Adrenal gland (tissue), 12 donors: ENCODE measurements around the gene BLCAP. TPM values are rescaled to one million over a fixed set of nuclear protein-coding genes. Genes with fewer than 3 reads are reported as not detected.

ENCODE experiments used
- DNase-seq, 7 donors: peaks; one replicate each; pipeline ENCODE4 v3.0.0-alpha.2; 2019 to 2020
- H3K27ac ChIP-seq, 5 donors: fragments of 200-600 bp; sonication (generic) in 4 of 5; 1 replicate in 3 of 5; 2 replicates in 2 of 5; pipeline versions ENCODE4 v1.5.1 to v1.8.0; 2016 to 2020; ENCODE audit warnings: mild to moderate bottlenecking in 1 of 5
- H3K27me3 ChIP-seq: fragments of 200-600 bp; 2 replicates; pipeline ENCODE4 v1.8.0; 2021
- H3K36me3 ChIP-seq, 2 donors: fragments of 200-600 bp; replicated peaks in 1 of 2; 1 replicate in 1 of 2; 2 replicates in 1 of 2; pipeline versions ENCODE4 v1.5.1 to v1.8.0; 2018 to 2022
- H3K4me1 ChIP-seq, 2 donors: fragments of 200-600 bp; replicated peaks in 1 of 2; 1 replicate in 1 of 2; 2 replicates in 1 of 2; pipeline versions ENCODE4 v1.5.1 to v1.8.0; 2018 to 2021
- H3K4me3 ChIP-seq, 4 donors: fragments of 200-600 bp; sonication (generic) in 3 of 4; one replicate each; pipeline ENCODE4 v1.5.1; 2016 to 2018
- H3K9me3 ChIP-seq, 3 donors: fragments of 200-600 bp; sonication (generic) in 1 of 3; replicated peaks in 1 of 3; 1 replicate in 2 of 3; 2 replicates in 1 of 3; pipeline versions ENCODE4 v1.5.1 to v1.8.0; 2016 to 2021
- CTCF ChIP-seq, 6 experiments: fragments of 450-650 bp in 4 of 6; fragments of 200-600 bp in 2 of 6; sonication (generic) in 1 of 6; IDR thresholded peaks; 1 replicate in 5 of 6; 2 replicates in 1 of 6; pipeline versions ENCODE4 v1.5.1 to v1.8.0; 2016 to 2021; ENCODE audit warnings: antibody characterized with exemption in 6 of 6, mild to moderate bottlenecking in 2 of 6, moderate library complexity in 1 of 6
- POLR2A ChIP-seq, 2 donors: fragments of 450-650 bp; IDR thresholded peaks; one replicate each; pipeline ENCODE4 v1.6.1; 2017; ENCODE audit warnings: antibody characterized with exemption in 2 of 2, mild to moderate bottlenecking in 2 of 2, moderate library complexity in 1 of 2
- WGBS, 4 donors: extraction: QIAGEN DNeasy Blood & Tissue Kit in 2 of 4; methylation state at CpG; one replicate each; pipeline versions ENCODE4 v1.1.5 to v1.1.7; 2013 to 2017; 5-methylcytosine and 5-hydroxymethylcytosine counted together
- intact Hi-C, 2 donors: fragments of 100-400 bp; cut with DNase I; formaldehyde crosslinking; loops; one replicate each; pipeline versions ENCODE4 v1.14.1 to v1.15.0; 2022 to 2023
- polyA plus RNA-seq, 3 donors: library from polyadenylated mRNA; stranded (reverse); fragments of 200-250 nt in 2 of 3; fragments of 350-450 nt in 1 of 3; fragmentation: Illumina TruSeq in 1 of 3; extraction: RNeasy Lipid Tissue Mini Kit (QIAGEN cat#74804) in 1 of 3; gene quantifications; one replicate each; pipeline ENCODE4 v1.2.3, GENCODE V29; 2013 to 2014
- total RNA-seq, 9 donors: library from RNA; depleted of rRNA in 4 of 9; stranded (reverse); fragments of >200 nt in 4 of 9; fragments of 120-200 nt in 1 of 9; fragmentation: NEBNext Ultra II Directional in 1 of 9; extraction: Animal tissue kit (Norgen Biotek cat#: 25700) in 1 of 9; gene quantifications; one replicate each; pipeline versions ENCODE4 v1.1.0 to v1.2.4, GENCODE V29; 2013 to 2023
- donor health status: healthy with polysubstance abuse.
- donor health status: Bipolar disorder and iron deficiency.
- donor health status: DM: yes; HTN: yes; CAD: no.
- donor health status: DM: no; HTN: no; CAD: no.
- donor health status: DM: no; HTN: no; CAD: no.
- donor health status: DM: yes; HTN: yes; CAD: no.

BLCAP gene
- total and polyA plus RNA-seq, 12 donors = 50.2 to 105 (median 68.4) TPM

GRCh38 chr20:37560629-37561028, 33.0 kb upstream of the BLCAP start:
- Histone ChIP-seq H3K27me3 (peaks cover 18% of the 10 kb centered on the region), H3K36me3 (no peaks in the 10 kb centered on the region), H3K4me1 (no peaks in the 10 kb centered on the region), H3K9me3 (no peaks in the 10 kb centered on the region), H3K27ac (no peak overlapping the region), H3K4me3 (no peak overlapping the region)
- 72 to 82% (median 77%) methylated on average over 4 of the region's 4 CpGs for WGBS, 4 donors
- TF ChIP-seq POLR2A (IDR thresholded peaks at IDR 0.05) = no peak
- TF ChIP-seq CTCF (IDR thresholded peaks at IDR 0.05) = no peak
- peak in 1 of 7 donors; percentile 11 for DNase-seq
- intact Hi-C loops = loop anchor here (5.0 to 10.0 kb wide), 3 partner anchors 434 to 662 kb away; no protein-coding TSS in a partner anchor

- 85 to 91% (median 89%) methylated on average over 11 of the region's 11 CpGs for WGBS, 4 donors
- Histone ChIP-seq H3K36me3 (no peaks in the 10 kb centered on the region), H3K4me1 (no peaks in the 10 kb centered on the region), H3K4me3 (no peak overlapping the region), H3K9me3 (no peaks in the 10 kb centered on the region), H3K27ac (no peak overlapping the region), H3K27me3 (peaks cover 16% of the 10 kb centered on the region)
- TF ChIP-seq POLR2A (IDR thresholded peaks at IDR 0.05) = no peak
- no peak for TF ChIP-seq CTCF (IDR thresholded peaks at IDR 0.05)
- DNase-seq = peak in 1 of 7 donors; percentile 37
- intact Hi-C loops = loop anchor here (5.0 to 10.0 kb wide), 3 partner anchors 435 to 663 kb away; no protein-coding TSS in a partner anchor
These were observed 31.8 kb upstream of the BLCAP start for GRCh38 chr20:37559312-37560027.

- Histone ChIP-seq H3K36me3 (no peaks in the 10 kb centered on the region), H3K9me3 (no peaks in the 10 kb centered on the region), H3K4me1 (no peaks in the 10 kb centered on the region), H3K27me3 (peaks cover 11% of the 10 kb centered on the region), H3K4me3 (no peak overlapping the region), H3K27ac (no peak overlapping the region)
- TF ChIP-seq POLR2A (IDR thresholded peaks at IDR 0.05) = no peak
- TF ChIP-seq CTCF (IDR thresholded peaks at IDR 0.05) = no peak
- intact Hi-C loops = no loop called here
- DNase-seq = peak in 1 of 7 donors; percentile 30
- 64 to 87% (median 79%) methylated on average over 3 to 4 of the region's 4 CpGs for WGBS, 4 donors
These were observed 31.1 kb upstream of the BLCAP start for GRCh38 chr20:37558779-37559178.

GRCh38 chr20:37558306-37558705, 30.6 kb upstream of the BLCAP start:
- Histone ChIP-seq H3K27me3 (peaks cover 10% of the 10 kb centered on the region), H3K4me1 (no peaks in the 10 kb centered on the region), H3K4me3 (no peak overlapping the region), H3K36me3 (no peaks in the 10 kb centered on the region), H3K27ac (no peak overlapping the region), H3K9me3 (no peaks in the 10 kb centered on the region)
- 71 to 81% (median 79%) methylated on average over 4 of the region's 4 CpGs for WGBS, 4 donors
- intact Hi-C loops = no loop called here
- peak in 1 of 7 donors; percentile 7 for DNase-seq
- TF ChIP-seq POLR2A (IDR thresholded peaks at IDR 0.05) = no peak
- no peak for TF ChIP-seq CTCF (IDR thresholded peaks at IDR 0.05)
